A673 (cell line): ENCODE data around the gene KRT10. TPM values are rescaled to one million over a fixed set of nuclear protein-coding genes. Genes with fewer than 3 reads are reported as not detected.

Source experiments
- BruUV-seq: library from RNA; stranded (reverse); fragments of 400-500 nt; replicated peaks from 2 replicates; lab custom pipeline; 2021; lab: Mats Ljungman, UMichigan
- CTCF ChIA-PET: fragments of 300-600 bp; sonication (Branson Sonifier 250); formaldehyde crosslinking; loops from one replicate; lab custom pipeline; 2022; ENCODE audit warnings: antibody characterized with exemption; lab: Charles Lee
- POLR2A ChIA-PET: fragments of 300-600 bp; sonication (Branson Sonifier 250); formaldehyde crosslinking; loops from one replicate; lab custom pipeline; 2022; ENCODE audit warnings: antibody characterized with exemption; ENCODE audit not compliant: low non-redundant PET; lab: Charles Lee
- DNase-seq: peaks from one replicate; pipeline ENCODE4 v3.0.0-alpha.2; 2015; ENCODE audit warnings: low spot score
- H3K27ac ChIP-seq: fragments of 200-600 bp; sonication (generic); 2 replicates; pipeline ENCODE4 v1.5.1; 2016; ENCODE audit warnings: mixed run types, low read depth, mild to moderate bottlenecking, mixed read lengths, antibody characterized with exemption, low read length; ENCODE audit not compliant: poor library complexity, severe bottlenecking
- H3K27me3 ChIP-seq: fragments of 200-600 bp; sonication (generic); replicated peaks from 2 replicates; pipeline ENCODE4 v1.6.1; 2017; ENCODE audit warnings: mixed run types, low read depth, mild to moderate bottlenecking, mixed read lengths, antibody characterized with exemption, low read length; ENCODE audit not compliant: insufficient read depth, poor library complexity
- H3K36me3 ChIP-seq: fragments of 200-600 bp; sonication (generic); 2 replicates; pipeline ENCODE4 v1.6.1; 2016; ENCODE audit warnings: mixed run types, mild to moderate bottlenecking, mixed read lengths, antibody characterized with exemption, low read length; ENCODE audit not compliant: insufficient read depth, poor library complexity, severe bottlenecking
- H3K4me1 ChIP-seq: fragments of 200-600 bp; sonication (generic); 2 replicates; pipeline ENCODE4 v1.6.1; 2017; ENCODE audit warnings: mixed run types, mild to moderate bottlenecking, mixed read lengths, antibody characterized with exemption, low read length; ENCODE audit not compliant: insufficient read depth, poor library complexity, severe bottlenecking
- H3K4me3 ChIP-seq: fragments of 200-600 bp; sonication (generic); 2 replicates; pipeline ENCODE4 v1.5.1; 2016; ENCODE audit warnings: low read depth, mixed run types, mild to moderate bottlenecking, mixed read lengths, low read length; ENCODE audit not compliant: poor library complexity, severe bottlenecking
- H3K9me3 ChIP-seq: fragments of 200-600 bp; sonication (generic); 2 replicates; pipeline ENCODE4 v1.6.1; 2016; ENCODE audit warnings: mixed run types, low read depth, mild to moderate bottlenecking, mixed read lengths, antibody characterized with exemption, low read length; ENCODE audit not compliant: poor library complexity, severe bottlenecking
- CTCF ChIP-seq: fragments of 300-800, 200-600 bp; sonication (generic); conservative IDR thresholded peaks from 2 replicates; pipeline ENCODE4 v1.5.1; 2017; ENCODE audit warnings: low read depth, mild to moderate bottlenecking, antibody characterized with exemption, low read length, moderate library complexity, mixed read lengths
- EZH2 ChIP-seq: fragments of 200-600 bp; sonication (generic); IDR thresholded peaks from 2 replicates; pipeline ENCODE4 v1.6.1; 2017; ENCODE audit warnings: borderline replicate concordance, low read depth, mild to moderate bottlenecking, mixed read lengths, antibody characterized with exemption, low read length; ENCODE audit not compliant: poor library complexity, severe bottlenecking
- intact Hi-C: fragments of 100-400 bp; cut with micrococcal nuclease; formaldehyde crosslinking; loops from one replicate; pipeline ENCODE4 v1.10.0; 2022; ENCODE audit not compliant: unreplicated experiment
- total RNA-seq: library from RNA; stranded (reverse); gene quantifications from 2 replicates; pipeline ENCODE4 v1.2.3, GENCODE V29; 2021

Gene KRT10
- total RNA-seq, 1 experiment from 2014 or later, result 36.2 TPM

GRCh38 chr17:40778461-40778860 lies 44.0 kb downstream of the KRT10 start:
- Histone ChIP-seq H3K27me3 (no peaks in the 10 kb centered on the region), H3K4me1 (no peaks in the 10 kb centered on the region), H3K9me3 (no peaks in the 10 kb centered on the region), H3K36me3 (no peaks in the 10 kb centered on the region), H3K4me3 (no peak overlapping the region), H3K27ac (no peak overlapping the region)
- POLR2A ChIA-PET, result no interaction called here
- BruUV-seq, result no TSS peak
- CTCF ChIA-PET, result no interaction called here
- intact Hi-C loops, result no loop called here
- no peak for DNase-seq
- TF ChIP-seq CTCF, result no peak
- TF ChIP-seq EZH2, result no peak

GRCh38 chr17:40777971-40778370 lies 44.4 kb downstream of the KRT10 start:
- intact Hi-C loops, result no loop called here
- H3K27me3 ChIP-seq, result no peaks in the 10 kb centered on the region
- no peak overlapping the region for H3K27ac ChIP-seq
- CTCF ChIA-PET, result no interaction called here
- POLR2A ChIA-PET, result no interaction called here
- TF ChIP-seq EZH2 (no peak), CTCF (no peak)
- no peaks in the 10 kb centered on the region for H3K9me3 ChIP-seq
- no peaks in the 10 kb centered on the region for H3K4me1 ChIP-seq
- no peaks in the 10 kb centered on the region for H3K36me3 ChIP-seq
- no peak overlapping the region for H3K4me3 ChIP-seq
- BruUV-seq, result no TSS peak
- DNase-seq, result no peak

- H3K27me3 ChIP-seq, result no peaks in the 10 kb centered on the region
- no TSS peak for BruUV-seq
- CTCF ChIA-PET, result no interaction called here
- H3K9me3 ChIP-seq, result no peaks in the 10 kb centered on the region
- H3K4me1 ChIP-seq, result no peaks in the 10 kb centered on the region
- no peak overlapping the region for H3K4me3 ChIP-seq
- TF ChIP-seq CTCF, result no peak
- no peak for TF ChIP-seq EZH2
- DNase-seq, result no peak
- intact Hi-C loops, result no loop called here
- POLR2A ChIA-PET, result no interaction called here
- H3K36me3 ChIP-seq, result no peaks in the 10 kb centered on the region
- H3K27ac ChIP-seq, result no peak overlapping the region
Observed at GRCh38 chr17:40777459-40777858, 45.0 kb downstream of the KRT10 start.
